HG03521 (cell line): Measurements from ENCODE around the gene GDPD2.

ENCODE experiments used
- ATAC-seq: cut with Tn5 transposase; IDR thresholded peaks from one replicate; pipeline ENCODE4 v1.9.1; 2021; ENCODE audit warnings: mild to moderate bottlenecking, moderate library complexity; ENCODE audit not compliant: unreplicated experiment

GDPD2 gene

DNA sequence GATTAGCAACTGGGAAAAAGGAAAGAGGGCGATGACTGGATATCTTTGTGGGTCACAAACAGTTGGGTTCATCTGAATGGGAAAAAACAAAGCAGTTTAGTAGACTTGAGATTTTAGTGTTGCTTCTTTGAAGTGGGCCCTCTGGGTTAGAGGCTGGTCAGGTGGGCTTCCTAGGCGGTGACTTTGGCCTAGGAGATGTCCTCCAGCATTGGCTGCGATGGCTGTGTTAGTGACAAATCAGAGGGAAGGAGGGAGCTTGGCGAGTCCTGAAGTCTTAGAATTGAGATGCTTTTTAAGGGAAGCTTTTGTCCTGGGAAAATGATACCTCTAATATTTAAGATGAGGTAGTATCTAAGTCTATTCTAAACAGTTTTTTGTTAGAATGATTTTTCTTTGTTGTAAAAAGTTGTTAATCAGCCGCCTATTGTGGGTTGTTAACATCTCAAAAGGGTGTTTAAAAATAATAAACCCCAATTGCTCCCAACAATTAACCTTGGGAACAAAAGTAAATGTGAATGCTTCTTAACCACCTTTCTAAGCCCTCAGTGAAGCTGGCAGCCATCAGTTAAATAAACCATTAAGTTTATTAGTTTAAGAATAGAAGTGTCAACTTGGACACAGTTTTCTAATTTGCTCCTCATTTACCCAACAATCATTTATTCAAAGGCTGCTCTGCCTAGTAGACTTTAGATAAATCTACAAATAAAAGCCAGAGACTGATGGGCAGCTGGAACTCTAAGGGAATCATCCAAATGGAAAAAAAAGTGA lies 53.2 kb downstream of the GDPD2 start:
- no peak for ATAC-seq

DNA sequence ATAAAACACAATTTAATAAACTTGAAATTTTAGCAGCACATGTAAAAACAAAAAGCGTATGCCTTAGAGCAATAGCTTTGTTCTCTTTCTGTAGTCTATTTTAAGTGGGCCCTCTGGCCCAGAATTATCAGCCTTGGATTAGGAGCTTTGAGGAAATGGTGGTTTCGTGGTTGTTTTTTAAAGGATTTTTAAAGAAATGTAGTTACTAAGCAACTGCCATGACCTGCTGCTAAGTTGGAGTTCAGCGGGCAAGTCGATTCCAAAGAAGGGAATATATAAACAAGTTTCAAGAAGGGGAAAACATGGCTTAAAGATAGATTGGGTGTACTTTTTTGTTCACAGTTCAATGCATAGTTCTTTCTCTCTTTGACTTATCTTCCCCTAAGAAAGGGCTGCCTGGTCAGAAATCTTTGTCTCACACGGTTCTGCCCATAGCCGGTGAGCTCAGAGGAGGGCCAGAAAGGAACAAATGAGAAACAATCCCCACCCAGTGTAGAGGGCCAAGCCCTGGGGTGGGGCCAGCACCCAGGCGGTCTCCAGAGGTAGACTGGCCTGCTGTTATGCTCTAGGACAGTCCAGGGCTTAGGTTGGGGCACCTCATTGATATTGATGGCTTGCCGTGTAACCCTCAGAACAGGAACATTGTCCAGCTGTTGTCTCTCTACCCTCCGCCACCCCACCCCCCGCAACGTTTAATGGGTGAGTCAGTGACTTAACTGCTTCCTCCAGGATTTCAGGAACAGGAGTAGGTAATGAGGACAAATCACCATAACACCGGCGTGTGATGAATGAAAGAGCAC lies 54.0 kb downstream of the GDPD2 start:
- no peak for ATAC-seq

DNA sequence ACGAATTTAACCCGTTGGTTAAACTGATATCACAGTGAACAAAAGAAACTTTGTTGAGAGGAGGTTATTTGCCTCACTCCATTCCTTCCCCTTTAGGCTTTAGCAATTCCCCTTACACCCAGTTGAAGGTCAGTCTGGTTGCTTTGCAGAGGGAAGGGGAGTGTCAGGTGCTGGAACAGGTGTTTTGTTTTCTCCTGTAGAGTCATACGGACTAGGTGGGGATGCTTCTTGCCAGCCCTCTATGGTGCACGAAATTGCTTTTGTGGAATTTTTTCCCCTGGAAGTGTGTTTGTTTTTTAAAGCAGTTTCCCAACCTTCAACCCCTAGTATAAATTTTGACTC lies 54.6 kb downstream of the GDPD2 start:
- ATAC-seq, result no peak

DNA sequence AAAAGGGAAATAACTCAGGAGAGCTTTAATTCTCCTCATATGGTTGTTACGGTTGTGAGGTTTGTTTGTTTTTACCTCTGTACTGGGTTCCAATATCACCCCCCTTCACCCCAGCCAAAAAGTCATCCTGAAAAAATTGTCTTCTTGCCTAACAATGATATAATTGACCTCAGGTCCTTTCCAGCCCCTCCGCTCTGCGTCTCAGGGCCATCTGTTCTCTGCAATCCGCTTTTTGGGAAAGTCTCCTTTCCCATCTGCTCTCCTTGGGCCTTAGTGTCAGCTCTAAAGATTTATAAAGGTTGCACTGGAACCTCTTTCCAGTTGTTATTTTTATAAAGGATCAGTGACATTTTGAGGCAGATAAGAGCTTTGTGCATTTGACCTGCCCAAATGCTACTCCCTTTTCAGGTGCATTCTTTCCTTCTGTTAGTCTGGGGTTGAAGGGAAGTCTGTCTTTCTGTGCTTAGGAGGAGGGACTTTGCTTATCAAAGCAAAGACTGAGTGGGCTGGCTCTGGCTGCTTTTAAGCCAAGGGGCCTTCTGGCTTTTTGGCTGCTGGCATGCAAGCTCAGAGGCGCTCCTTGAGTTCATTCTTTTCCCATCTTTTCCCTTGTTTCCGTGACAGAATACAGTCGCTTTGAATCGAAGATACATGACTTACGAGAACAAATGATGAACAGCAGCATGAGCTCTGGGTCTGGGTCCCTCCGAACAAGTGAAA lies 55.6 kb downstream of the GDPD2 start:
- ATAC-seq, result no peak

DNA sequence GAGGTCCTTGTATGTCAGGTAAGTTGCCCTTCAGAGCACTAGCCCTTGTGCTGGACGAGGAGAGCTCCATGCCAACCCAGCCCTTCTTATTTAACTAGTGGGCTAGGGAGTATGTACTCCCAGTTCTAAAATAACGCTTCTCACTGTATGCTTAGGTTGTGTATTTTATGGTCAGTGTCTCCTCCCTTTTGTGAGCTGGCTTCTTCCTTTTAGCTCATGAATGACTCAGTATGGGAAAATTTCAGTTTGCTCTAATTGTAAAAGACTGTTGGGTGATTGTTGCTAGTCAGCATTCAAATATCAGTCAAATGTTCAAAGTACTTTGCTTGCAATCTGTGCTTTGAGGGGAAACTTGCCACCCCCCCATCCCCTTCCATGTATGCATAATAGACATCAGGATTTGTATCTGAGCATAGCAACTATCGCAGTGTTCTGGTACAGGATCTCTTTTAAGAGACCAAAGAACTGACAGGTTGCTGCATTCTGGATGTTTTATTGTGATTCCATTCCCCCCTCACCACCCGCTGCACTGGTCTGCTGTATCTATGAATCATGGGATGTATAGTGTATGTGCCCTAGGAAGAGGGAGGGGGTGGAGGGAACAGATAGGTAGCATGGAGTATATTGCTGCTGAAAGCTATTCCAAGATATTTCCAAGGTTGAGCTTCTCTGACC lies 56.3 kb downstream of the GDPD2 start:
- ATAC-seq, result no peak

DNA sequence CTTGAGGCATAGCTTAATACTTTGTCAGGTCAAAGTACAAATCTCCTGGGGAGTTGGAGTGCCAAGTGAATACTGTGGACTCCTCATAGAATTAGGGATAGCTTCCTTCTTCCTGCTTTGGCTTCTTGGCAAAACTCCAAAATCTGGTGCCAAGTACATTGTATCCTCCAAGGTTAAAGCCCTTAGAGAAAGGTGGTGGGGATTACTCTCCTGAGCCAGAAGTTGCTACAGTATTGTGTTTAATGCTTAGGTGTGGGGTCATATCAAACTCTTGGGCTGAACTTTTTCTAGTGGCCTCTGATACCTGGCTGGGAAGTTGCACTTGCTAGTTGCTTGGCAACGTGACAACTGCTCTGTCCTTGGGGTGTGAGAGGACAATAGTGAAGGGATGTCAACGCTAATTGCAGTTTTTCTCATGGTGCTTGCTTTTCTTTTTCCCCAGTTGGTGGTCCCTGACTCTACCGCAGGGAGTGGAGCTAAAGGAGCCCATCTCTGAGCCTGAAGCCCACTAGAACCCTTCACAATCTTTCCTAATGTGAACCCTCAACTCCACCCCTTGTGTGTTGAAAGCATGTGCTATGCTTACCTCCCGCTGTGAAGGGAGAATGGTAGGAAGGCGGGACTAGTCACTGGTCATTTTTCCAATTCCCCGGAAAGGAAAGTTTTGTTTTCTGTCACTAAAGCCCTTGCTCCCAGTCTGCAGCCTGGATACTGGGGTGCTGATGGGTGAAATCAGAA lies 57.0 kb downstream of the GDPD2 start:
- no peak for ATAC-seq

DNA sequence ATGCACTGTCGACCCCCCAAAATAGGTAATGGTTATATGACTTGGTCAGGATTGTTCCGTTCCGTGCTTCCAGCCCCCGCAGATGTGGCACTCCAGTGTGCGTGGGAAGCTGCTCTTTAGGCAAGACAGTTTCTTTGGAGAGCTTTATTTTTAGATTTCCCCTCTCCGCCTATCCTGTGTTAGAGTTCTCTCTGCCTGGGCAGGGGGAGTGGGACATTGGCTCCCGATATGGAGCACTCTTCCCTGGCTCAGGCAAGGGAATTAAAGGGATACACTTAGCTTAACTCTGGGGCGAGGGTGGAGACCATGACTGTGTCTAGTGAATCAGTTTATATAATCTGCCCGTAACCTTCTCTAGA lies 57.5 kb downstream of the GDPD2 start:
- ATAC-seq, result no peak

DNA sequence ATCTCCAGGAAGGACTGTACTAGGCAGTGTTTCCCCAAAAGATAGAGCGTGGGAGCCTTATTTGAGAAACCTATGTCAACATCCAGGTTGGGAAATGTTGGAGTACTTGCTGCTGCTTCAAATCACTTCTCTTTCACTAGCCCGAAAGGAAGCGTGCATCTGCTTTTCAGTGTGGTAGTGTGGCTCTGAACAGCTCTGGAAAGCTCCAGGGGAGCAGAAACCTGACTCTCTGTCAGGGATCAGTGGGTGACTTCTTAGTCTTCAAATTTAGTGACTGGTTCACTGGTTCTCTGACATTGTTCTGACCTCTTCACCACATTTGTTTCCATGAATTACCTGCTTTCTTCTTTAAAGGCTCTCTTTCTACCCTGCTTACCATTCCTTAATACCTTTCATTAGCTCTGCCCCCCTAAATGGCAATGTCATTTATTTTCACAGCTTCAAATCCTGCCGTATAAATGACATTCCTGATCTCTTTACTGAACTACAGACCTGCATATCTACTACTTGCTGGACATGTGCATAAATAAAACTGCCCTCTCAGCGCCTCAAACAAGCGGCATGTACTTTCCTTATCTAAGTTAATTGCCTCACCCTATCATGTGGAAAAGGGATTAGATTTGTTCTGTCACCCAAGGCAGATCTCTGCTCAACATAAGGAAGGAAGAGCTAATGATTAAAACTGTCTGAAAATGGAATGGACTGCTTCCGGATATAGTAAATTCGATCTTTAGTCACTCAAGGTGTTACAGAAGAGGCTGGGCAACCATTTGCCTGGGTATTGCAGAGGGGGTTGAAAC lies 58.6 kb downstream of the GDPD2 start:
- ATAC-seq, result no peak

DNA sequence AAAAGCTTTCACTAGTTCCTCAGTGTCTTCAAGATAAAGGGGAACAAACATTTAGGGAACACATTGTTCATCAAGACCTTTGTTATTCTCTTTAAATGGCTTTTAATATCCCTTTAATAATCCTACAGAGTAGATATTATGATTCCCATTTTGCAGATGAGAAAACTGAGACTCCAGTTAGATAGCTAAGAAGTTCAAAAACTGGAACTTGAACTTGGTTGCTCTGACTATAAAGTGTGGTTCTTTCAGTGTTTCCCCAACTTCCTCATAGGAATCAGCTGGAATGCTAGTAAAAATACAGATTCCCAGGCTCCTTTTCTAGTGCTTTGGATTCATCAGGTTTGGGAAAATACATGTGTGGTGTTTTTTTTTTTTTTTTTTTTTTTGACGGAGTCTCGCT lies 59.2 kb downstream of the GDPD2 start:
- ATAC-seq, result no peak
